GM06990 (cell line): ENCODE data around the gene UBXN4.

Source experiments
- DNase-seq: peaks from one replicate; pipeline ENCODE4 v3.0.0-alpha.2; 2011; ENCODE audit not compliant: insufficient read length; ENCODE audit errors: extremely low read depth
- H3K27me3 ChIP-seq: replicated peaks from 2 replicates; pipeline ENCODE4 v1.6.0; 2011; ENCODE audit warnings: low read length; ENCODE audit not compliant: control insufficient read depth, insufficient read depth
- H3K36me3 ChIP-seq: 2 replicates; pipeline ENCODE4 v1.5.1; 2011; ENCODE audit warnings: low read length; ENCODE audit not compliant: control insufficient read depth, insufficient read depth
- H3K4me3 ChIP-seq: replicated peaks from 2 replicates; pipeline ENCODE4 v1.5.1; 2011; ENCODE audit warnings: low read depth, mild to moderate bottlenecking, control low read depth, low read length
- CTCF ChIP-seq: IDR thresholded peaks from 2 replicates; pipeline ENCODE4 v1.5.1; 2011; ENCODE audit warnings: low read length, control low read depth, mild to moderate bottlenecking, inconsistent platforms; ENCODE audit not compliant: insufficient read depth, poor library complexity, severe bottlenecking

The UBXN4 gene

GRCh38 chr2:135744760-135745314, 3.2 kb downstream of the UBXN4 start:
- Histone ChIP-seq H3K27me3 (no peaks in the 10 kb centered on the region), H3K4me3 (no peak overlapping the region), H3K36me3 (peaks cover 2% of the 10 kb centered on the region; the same call in 1 of the 2 replicates)
- TF ChIP-seq CTCF = peak; percentile 33
- DNase-seq = no peak

- DNase-seq = no peak
- Histone ChIP-seq H3K27me3 (no peaks in the 10 kb centered on the region), H3K36me3 (peaks cover 2% of the 10 kb centered on the region; the same call in 1 of the 2 replicates), H3K4me3 (no peak overlapping the region)
- no peak for TF ChIP-seq CTCF
Measured at GRCh38 chr2:135745545-135745944, 3.9 kb downstream of the UBXN4 start.

GRCh38 chr2:135755573-135755972, 13.9 kb downstream of the UBXN4 start:
- no peak for DNase-seq
- TF ChIP-seq CTCF = no peak
- H3K36me3 ChIP-seq = peaks cover 14% of the 10 kb centered on the region
- no peak overlapping the region for H3K4me3 ChIP-seq
- H3K27me3 ChIP-seq = no peaks in the 10 kb centered on the region

GRCh38 chr2:135756692-135757091, 15.0 kb downstream of the UBXN4 start:
- Histone ChIP-seq H3K36me3 (peaks cover 14% of the 10 kb centered on the region), H3K4me3 (no peak overlapping the region), H3K27me3 (no peaks in the 10 kb centered on the region)
- TF ChIP-seq CTCF = no peak
- no peak for DNase-seq

- Histone ChIP-seq H3K36me3 (peaks cover 5% of the 10 kb centered on the region), H3K27me3 (no peaks in the 10 kb centered on the region), H3K4me3 (no peak overlapping the region)
- DNase-seq = no peak
- TF ChIP-seq CTCF = no peak
Measured at GRCh38 chr2:135762022-135762421, 20.4 kb downstream of the UBXN4 start.

GRCh38 chr2:135762530-135762929, 20.9 kb downstream of the UBXN4 start:
- no peak for DNase-seq
- Histone ChIP-seq H3K27me3 (no peaks in the 10 kb centered on the region), H3K36me3 (peaks cover 5% of the 10 kb centered on the region), H3K4me3 (no peak overlapping the region)
- TF ChIP-seq CTCF = no peak
